ENCODE results near the gene BTBD16. TPM values are rescaled to one million over a fixed set of nuclear protein-coding genes. Genes with fewer than 3 reads are reported as not detected.

BTBD16 gene
- total and polyA plus RNA-seq, 2 donors (not counting 1 experiment from before 2014, with no cell fraction given), result not detected

DNA sequence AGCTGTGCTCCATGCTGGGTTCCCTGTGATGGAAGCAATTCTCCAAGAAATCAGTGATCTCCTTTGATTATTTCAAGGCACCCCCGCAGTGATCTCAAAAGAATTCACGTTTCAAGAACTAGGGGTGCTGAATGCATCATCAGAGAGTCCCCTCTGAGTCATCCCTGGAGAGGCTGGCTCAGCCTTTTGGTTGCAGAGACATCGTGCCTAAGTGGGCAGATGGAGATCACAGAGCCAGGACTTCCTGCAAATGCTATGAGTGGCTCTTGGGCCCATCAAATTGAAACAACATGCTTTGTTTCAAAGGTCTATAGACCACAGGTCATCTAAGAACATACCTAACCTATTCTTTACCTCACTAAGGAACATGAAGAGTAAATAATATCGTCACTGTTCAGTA is 61.9 kb downstream of the BTBD16 start:
- H3K27ac ChIP-seq (ENCODE audit: low read length in 2 of 2), result no peak overlapping the region
- H3K9me3 ChIP-seq (ENCODE audit: control extremely low read depth in 1 of 3, control insufficient read depth in 2 of 3, insufficient read depth in 1 of 3, low read length in 2 of 3), result no peaks in the 10 kb centered on the region
- no peak for DNase-seq
- ChIA-PET CTCF (interaction anchor here (0.8 kb wide), 1 partner anchor 10 kb away, joined by 3 read pairs; no protein-coding TSS in a partner anchor), POLR2A (no interaction called here)
- no peak overlapping the region for H3K4me3 Mint-ChIP-seq
- intact Hi-C loops (cut with micrococcal nuclease), result no loop called here
- peaks cover 9 to 15% of the 10 kb centered on the region in 2 donors for H3K4me1 ChIP-seq (ENCODE audit: control insufficient read depth in 2 of 2, insufficient read depth in 2 of 2, low read length in 2 of 2)
- peaks cover 51% of the 10 kb centered on the region for H3K27me3 Mint-ChIP-seq
- no peaks in the 10 kb centered on the region for H3K9me3 Mint-ChIP-seq (ENCODE audit: insufficient read depth)
- no peak for ATAC-seq (ENCODE audit: low read depth)
- H3K79me2 ChIP-seq (ENCODE audit: control insufficient read depth, insufficient read depth, low read length), result no peaks in the 10 kb centered on the region
- H3K36me3 ChIP-seq (replicated peaks in 1 of 2; ENCODE audit: control extremely low read depth in 1 of 2, control insufficient read depth in 1 of 2, extremely low read depth in 1 of 2, insufficient read depth in 2 of 2, low read length in 1 of 2), result no peaks in the 10 kb centered on the region
- H3K4me2 ChIP-seq (replicated peaks; ENCODE audit: low read depth, low read length, poor library complexity, severe bottlenecking), result no peak overlapping the region
- no peak overlapping the region for H3K4me3 ChIP-seq (ENCODE audit: control extremely low read depth in 1 of 5, extremely low read depth in 1 of 5, insufficient read depth in 1 of 5, low read depth in 2 of 5, low read length in 4 of 5)
- WGBS (ENCODE audit: insufficient coverage), result 63% methylated on average over 3 of the region's 4 CpGs
- H3K27me3 ChIP-seq (replicated peaks in 1 of 4; ENCODE audit: control extremely low read depth in 1 of 4, control insufficient read depth in 3 of 4, insufficient read depth in 4 of 4, low read length in 3 of 4), result peaks cover 0 to 11% (median 0%) of the 10 kb centered on the region in 4 experiments
- TF ChIP-seq, protein P1, sequence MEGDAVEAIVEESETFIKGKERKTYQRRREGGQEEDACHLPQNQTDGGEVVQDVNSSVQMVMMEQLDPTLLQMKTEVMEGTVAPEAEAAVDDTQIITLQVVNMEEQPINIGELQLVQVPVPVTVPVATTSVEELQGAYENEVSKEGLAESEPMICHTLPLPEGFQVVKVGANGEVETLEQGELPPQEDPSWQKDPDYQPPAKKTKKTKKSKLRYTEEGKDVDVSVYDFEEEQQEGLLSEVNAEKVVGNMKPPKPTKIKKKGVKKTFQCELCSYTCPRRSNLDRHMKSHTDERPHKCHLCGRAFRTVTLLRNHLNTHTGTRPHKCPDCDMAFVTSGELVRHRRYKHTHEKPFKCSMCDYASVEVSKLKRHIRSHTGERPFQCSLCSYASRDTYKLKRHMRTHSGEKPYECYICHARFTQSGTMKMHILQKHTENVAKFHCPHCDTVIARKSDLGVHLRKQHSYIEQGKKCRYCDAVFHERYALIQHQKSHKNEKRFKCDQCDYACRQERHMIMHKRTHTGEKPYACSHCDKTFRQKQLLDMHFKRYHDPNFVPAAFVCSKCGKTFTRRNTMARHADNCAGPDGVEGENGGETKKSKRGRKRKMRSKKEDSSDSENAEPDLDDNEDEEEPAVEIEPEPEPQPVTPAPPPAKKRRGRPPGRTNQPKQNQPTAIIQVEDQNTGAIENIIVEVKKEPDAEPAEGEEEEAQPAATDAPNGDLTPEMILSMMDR (IDR thresholded peaks at IDR 0.05), result no peak
- H2AFZ ChIP-seq (ENCODE audit: insufficient read depth, low read depth, low read length, poor library complexity, severe bottlenecking), result no peak overlapping the region
- no peak overlapping the region for H3K9ac ChIP-seq (ENCODE audit: low read length)
- H4K20me1 ChIP-seq (ENCODE audit: control insufficient read depth, insufficient read depth, low read length, poor library complexity, severe bottlenecking), result no peaks in the 10 kb centered on the region
- H3K27ac Mint-ChIP-seq, result no peak overlapping the region
- H3K4me1 Mint-ChIP-seq, result peaks cover 9% of the 10 kb centered on the region

DNA sequence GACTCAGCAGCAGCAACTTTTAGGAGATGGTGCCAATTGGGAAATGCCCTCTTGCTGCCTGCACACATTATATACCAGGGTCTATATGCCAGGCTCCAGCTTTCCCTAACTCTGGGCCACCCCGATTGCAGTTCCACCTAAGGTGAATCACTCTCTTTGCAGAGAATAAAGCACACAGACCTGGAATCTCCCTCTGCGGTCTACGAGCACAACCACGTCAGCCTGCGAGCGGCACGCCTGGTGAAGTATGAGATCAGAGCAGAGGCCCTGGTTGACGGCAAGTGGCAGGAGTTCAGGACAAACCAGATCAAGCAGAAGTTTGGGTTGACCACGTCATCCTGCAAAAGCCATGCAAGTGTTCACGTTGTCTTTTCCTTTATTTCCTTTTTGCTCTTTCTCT is 65.2 kb downstream of the BTBD16 start:
- TF ChIP-seq, protein P1 (IDR thresholded peaks at IDR 0.05), result no peak
- TF ChIP-seq EZH2 (IDR thresholded peaks at IDR 0.05; ENCODE audit: borderline replicate concordance, insufficient read depth, low read depth, low read length, poor library complexity, severe bottlenecking), result no peak
- Mint-ChIP-seq H3K27ac (no peak overlapping the region), H3K27me3 (peaks cover 46% of the 10 kb centered on the region), H3K4me1 (no peaks in the 10 kb centered on the region), H3K4me3 (no peak overlapping the region), H3K9me3 (ENCODE audit: insufficient read depth) (no peaks in the 10 kb centered on the region)
- Histone ChIP-seq H4K20me1 (ENCODE audit: control insufficient read depth, insufficient read depth, low read length, poor library complexity, severe bottlenecking) (no peaks in the 10 kb centered on the region), H2AFZ (ENCODE audit: insufficient read depth, low read depth, low read length, poor library complexity, severe bottlenecking) (no peak overlapping the region), H3K27ac (ENCODE audit: low read length in 2 of 2) (no peak overlapping the region), H3K4me1 (ENCODE audit: control insufficient read depth in 2 of 2, insufficient read depth in 2 of 2, low read length in 2 of 2) (no peaks in the 10 kb centered on the region), H3K4me3 (ENCODE audit: control extremely low read depth in 1 of 5, extremely low read depth in 1 of 5, insufficient read depth in 1 of 5, low read depth in 2 of 5, low read length in 4 of 5) (no peak overlapping the region), H3K9me3 (ENCODE audit: control extremely low read depth in 1 of 3, control insufficient read depth in 2 of 3, insufficient read depth in 1 of 3, low read length in 2 of 3) (no peaks in the 10 kb centered on the region), H3K4me2 (replicated peaks; ENCODE audit: low read depth, low read length, poor library complexity, severe bottlenecking) (no peak overlapping the region), H3K36me3 (replicated peaks in 1 of 2; ENCODE audit: control extremely low read depth in 1 of 2, control insufficient read depth in 1 of 2, extremely low read depth in 1 of 2, insufficient read depth in 2 of 2, low read length in 1 of 2) (no peaks in the 10 kb centered on the region), H3K79me2 (ENCODE audit: control insufficient read depth, insufficient read depth, low read length) (no peaks in the 10 kb centered on the region), H3K9ac (ENCODE audit: low read length) (no peak overlapping the region), H3K27me3 (replicated peaks in 1 of 4; ENCODE audit: control extremely low read depth in 1 of 4, control insufficient read depth in 3 of 4, insufficient read depth in 4 of 4, low read length in 3 of 4) (peaks cover 0 to 8% (median 0%) of the 10 kb centered on the region in 4 experiments)
- intact Hi-C loops (cut with micrococcal nuclease), result no loop called here
- 89% methylated on average over 10 of the region's 10 CpGs for WGBS (ENCODE audit: insufficient coverage)
- ChIA-PET CTCF (no interaction called here), POLR2A (no interaction called here)
- ATAC-seq (ENCODE audit: low read depth) (no peak), DNase-seq (no peak)

Data from B cell (primary cell).